MM.1S (cell line): Measurements from ENCODE around the gene IFRD1.

Experiments used
- DNase-seq: peaks from one replicate; pipeline ENCODE4 v3.0.0-alpha.2; 2015
- H2AFZ ChIP-seq: fragments of 300-600 bp; sonication (generic); 2 replicates; pipeline ENCODE4 v1.6.0; 2016; ENCODE audit warnings: antibody characterized with exemption, low read length
- H3F3A ChIP-seq: fragments of 300-600 bp; sonication (generic); 2 replicates; pipeline ENCODE4 v1.6.1; 2016; ENCODE audit warnings: mild to moderate bottlenecking, antibody characterized with exemption, low read length, moderate library complexity, mixed read lengths; ENCODE audit not compliant: insufficient read depth
- H3K27ac ChIP-seq: fragments of 300-600 bp; sonication (generic); 2 replicates; pipeline ENCODE4 v1.5.1; 2016; ENCODE audit warnings: mild to moderate bottlenecking, low read length
- H3K27me3 ChIP-seq: fragments of 300-600 bp; sonication (generic); replicated peaks from 2 replicates; pipeline ENCODE4 v1.6.0; 2016; ENCODE audit warnings: low read length; ENCODE audit not compliant: insufficient read depth
- H3K36me3 ChIP-seq: fragments of 300-600 bp; sonication (generic); replicated peaks from 2 replicates; pipeline ENCODE4 v1.6.1; 2016; ENCODE audit warnings: mild to moderate bottlenecking, low read length, mixed read lengths; ENCODE audit not compliant: insufficient read depth
- H3K4me1 ChIP-seq: fragments of 300-600 bp; sonication (generic); 2 replicates; pipeline ENCODE4 v1.6.1; 2016; ENCODE audit warnings: low read length, mixed read lengths
- H3K4me2 ChIP-seq: fragments of 300-600 bp; sonication (generic); 2 replicates; pipeline ENCODE4 v1.6.0; 2016; ENCODE audit warnings: low read depth, low read length
- H3K4me3 ChIP-seq: fragments of 300-600 bp; sonication (generic); 2 replicates; pipeline ENCODE4 v1.5.1; 2016; ENCODE audit warnings: low read length, mixed read lengths
- H3K79me2 ChIP-seq: fragments of 300-600 bp; sonication (generic); 2 replicates; pipeline ENCODE4 v1.6.1; 2016; ENCODE audit warnings: mixed run types, low read length, mixed read lengths
- H3K9ac ChIP-seq: fragments of 300-600 bp; sonication (generic); 2 replicates; pipeline ENCODE4 v1.6.1; 2016; ENCODE audit warnings: low read length, mixed read lengths
- H3K9me2 ChIP-seq: fragments of 300-600 bp; sonication (generic); replicated peaks from 2 replicates; pipeline ENCODE4 v1.6.1; 2016; ENCODE audit warnings: mild to moderate bottlenecking, low read length, mixed read lengths; ENCODE audit not compliant: insufficient read depth
- H3K9me3 ChIP-seq: fragments of 300-600 bp; sonication (generic); replicated peaks from 2 replicates; pipeline ENCODE4 v1.6.1; 2016; ENCODE audit warnings: mild to moderate bottlenecking, low read length, mixed read lengths; ENCODE audit not compliant: insufficient read depth
- H4K20me1 ChIP-seq: fragments of 300-600 bp; sonication (generic); 2 replicates; pipeline ENCODE4 v1.6.1; 2016; ENCODE audit warnings: mild to moderate bottlenecking, low read length, moderate library complexity, mixed read lengths; ENCODE audit not compliant: insufficient read depth
- CTCF ChIP-seq: fragments of 300-600 bp; sonication (generic); IDR thresholded peaks from 2 replicates; pipeline ENCODE4 v1.5.1; 2016; ENCODE audit warnings: antibody characterized with exemption, low read length, mixed read lengths
- EZH2 ChIP-seq: fragments of 300-600 bp; sonication (generic); optimal IDR thresholded peaks from 2 replicates; pipeline ENCODE3; 2017; ENCODE audit warnings: low read depth, mild to moderate bottlenecking, antibody characterized with exemption, low read length, mixed read lengths
- EZH2phosphoT487 ChIP-seq: fragments of 300-600 bp; sonication (generic); IDR thresholded peaks from 2 replicates; pipeline ENCODE4 v1.6.1; 2018; ENCODE audit warnings: antibody characterized with exemption, low read length

Gene IFRD1

GRCh38 chr7:112510001-112510742 lies 59.9 kb downstream of the IFRD1 start:
- Histone ChIP-seq H3K9ac (no peak overlapping the region), H3F3A (no peaks in the 10 kb centered on the region), H3K9me3 (no peaks in the 10 kb centered on the region), H4K20me1 (no peaks in the 10 kb centered on the region), H3K27ac (no peak overlapping the region), H3K4me3 (no peak overlapping the region), H3K9me2 (no peaks in the 10 kb centered on the region), H3K4me2 (no peak overlapping the region), H3K79me2 (no peaks in the 10 kb centered on the region), H3K36me3 (no peaks in the 10 kb centered on the region), H2AFZ (no peak overlapping the region), H3K4me1 (no peaks in the 10 kb centered on the region), H3K27me3 (no peaks in the 10 kb centered on the region)
- no peak for TF ChIP-seq CTCF
- no peak for TF ChIP-seq EZH2
- no peak for TF ChIP-seq EZH2phosphoT487
- no peak for DNase-seq

- Histone ChIP-seq H3K9me2 (no peaks in the 10 kb centered on the region), H3K9me3 (no peaks in the 10 kb centered on the region), H2AFZ (no peak overlapping the region), H3K4me2 (no peak overlapping the region), H3F3A (no peaks in the 10 kb centered on the region), H3K9ac (no peak overlapping the region), H3K27me3 (no peaks in the 10 kb centered on the region), H3K4me1 (no peaks in the 10 kb centered on the region), H4K20me1 (no peaks in the 10 kb centered on the region), H3K4me3 (no peak overlapping the region), H3K36me3 (no peaks in the 10 kb centered on the region), H3K27ac (no peak overlapping the region), H3K79me2 (no peaks in the 10 kb centered on the region)
- no peak for TF ChIP-seq EZH2
- no peak for TF ChIP-seq EZH2phosphoT487
- TF ChIP-seq CTCF = no peak
- DNase-seq = no peak
Observed at GRCh38 chr7:112510743-112511110, 60.5 kb downstream of the IFRD1 start.

DNA sequence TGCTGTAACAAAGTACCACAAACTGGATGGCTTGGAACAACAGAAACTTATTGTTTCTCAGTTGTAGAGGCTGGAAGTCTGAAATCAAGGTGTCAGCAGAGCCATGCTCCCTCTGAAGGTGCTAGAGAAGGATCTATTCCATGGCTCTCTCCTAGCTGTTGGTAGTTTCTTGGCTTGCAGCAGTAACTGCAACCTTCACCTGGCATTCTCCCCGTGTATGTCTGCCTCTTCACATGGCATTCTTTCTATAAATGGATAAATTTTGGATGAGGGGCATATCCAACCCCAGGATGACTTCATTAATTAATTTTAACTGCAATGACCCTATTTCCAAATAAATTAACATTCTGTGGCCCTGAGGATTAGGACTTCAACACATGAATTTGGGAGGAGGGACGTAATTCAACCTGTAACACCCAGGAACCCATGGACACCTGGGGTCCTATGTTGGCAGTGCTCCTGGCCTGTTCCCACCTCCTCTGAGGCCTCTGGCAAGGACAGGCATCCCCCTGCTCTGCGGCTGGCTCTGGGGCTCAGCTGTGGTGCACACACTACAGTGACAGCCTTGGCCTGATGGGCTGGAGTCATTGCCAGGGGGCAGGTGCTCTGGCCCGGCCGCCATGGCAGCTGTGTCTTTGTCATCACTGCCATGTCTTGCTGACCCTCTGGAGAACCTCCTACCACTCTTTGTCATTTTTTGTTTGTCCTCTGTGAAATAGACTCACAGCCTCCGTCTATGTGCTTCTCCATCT lies 61.4 kb downstream of the IFRD1 start:
- Histone ChIP-seq H3K27me3 (no peaks in the 10 kb centered on the region), H3K9me2 (no peaks in the 10 kb centered on the region), H3F3A (no peaks in the 10 kb centered on the region), H3K4me3 (no peak overlapping the region), H3K4me1 (no peaks in the 10 kb centered on the region), H4K20me1 (no peaks in the 10 kb centered on the region), H3K9ac (no peak overlapping the region), H2AFZ (no peak overlapping the region), H3K36me3 (no peaks in the 10 kb centered on the region), H3K4me2 (no peak overlapping the region), H3K9me3 (no peaks in the 10 kb centered on the region), H3K79me2 (no peaks in the 10 kb centered on the region), H3K27ac (no peak overlapping the region)
- no peak for DNase-seq
- TF ChIP-seq EZH2 = no peak
- no peak for TF ChIP-seq CTCF
- no peak for TF ChIP-seq EZH2phosphoT487
